NCI-H128 (cell line): ENCODE measurements around the gene GNS.

Experiments used
- DNase-seq: peaks from one replicate; lab custom pipeline; 2025; ENCODE audit not compliant: unreplicated experiment; lab: John Stamatoyannopoulos, UW

GNS gene

GRCh38 chr12:64737539-64737938, 21.7 kb downstream of the GNS start:
- DNase-seq, result no peak

DNA sequence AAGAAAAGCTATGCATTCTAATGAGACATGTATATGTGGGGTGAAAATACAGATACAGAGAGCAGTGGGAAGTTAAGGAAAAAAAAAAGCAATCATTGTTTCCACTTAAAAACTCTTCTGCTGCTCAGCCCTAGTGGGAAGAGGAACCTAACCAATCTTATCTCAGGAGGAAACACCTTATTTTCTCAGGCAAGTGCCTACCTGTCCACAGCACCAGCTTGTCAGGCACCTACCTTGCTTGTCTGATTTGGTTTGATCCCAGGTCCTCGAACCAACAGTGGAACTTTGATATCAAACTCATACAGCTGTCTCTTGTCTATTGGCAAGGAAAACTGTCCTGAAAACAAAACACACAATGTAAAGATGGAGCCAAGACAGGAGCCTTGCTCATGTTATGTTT, 22.4 kb downstream of the GNS start:
- DNase-seq, result no peak

DNA sequence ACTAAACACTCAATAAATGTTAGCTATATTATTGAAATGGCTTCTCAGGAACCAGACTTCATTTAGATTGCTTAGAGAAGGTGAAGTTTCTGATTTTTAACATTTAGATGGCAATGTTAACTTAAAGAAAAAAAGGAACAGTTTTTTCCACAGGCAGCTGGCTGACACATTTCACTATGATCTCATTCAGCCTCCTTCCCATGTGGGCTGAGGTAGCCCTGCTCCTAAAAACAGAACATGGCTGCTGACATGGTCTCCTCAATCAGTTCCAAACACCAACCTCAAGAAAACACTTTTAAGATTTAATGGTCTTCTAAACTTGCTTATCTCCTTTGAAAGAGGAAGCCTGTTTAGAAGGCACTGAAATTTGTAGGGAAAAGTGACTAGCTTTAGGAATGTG, 23.8 kb downstream of the GNS start:
- DNase-seq, result no peak

- DNase-seq, result peak; percentile 47
Observed at GRCh38 chr12:64733857-64734256, 25.3 kb downstream of the GNS start.

- no peak for DNase-seq
Observed at GRCh38 chr12:64731683-64732082, 27.5 kb downstream of the GNS start.

DNA sequence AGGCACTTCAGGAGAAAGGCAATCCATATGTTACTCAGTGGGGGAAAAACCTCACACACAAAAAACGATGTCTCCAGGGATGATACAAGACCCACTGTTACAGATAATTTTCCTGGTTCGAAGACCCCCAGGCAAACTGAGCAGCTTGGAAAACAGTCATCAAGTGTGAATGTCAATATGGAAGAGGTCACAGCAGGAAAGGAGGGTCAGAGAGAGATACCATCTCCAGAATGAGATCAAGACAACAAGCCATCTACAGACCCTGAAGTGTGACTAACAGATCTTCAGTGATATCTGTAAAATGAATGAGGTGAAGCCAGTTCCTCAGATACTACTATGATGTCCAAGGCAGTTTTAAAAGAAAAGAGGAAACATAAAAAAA, 28.6 kb downstream of the GNS start:
- peak; percentile 22 for DNase-seq

GRCh38 chr12:64729909-64730587, 29.2 kb downstream of the GNS start:
- no peak for DNase-seq

- no peak for DNase-seq
Observed at GRCh38 chr12:64724201-64724745, 34.9 kb downstream of the GNS start.

DNA sequence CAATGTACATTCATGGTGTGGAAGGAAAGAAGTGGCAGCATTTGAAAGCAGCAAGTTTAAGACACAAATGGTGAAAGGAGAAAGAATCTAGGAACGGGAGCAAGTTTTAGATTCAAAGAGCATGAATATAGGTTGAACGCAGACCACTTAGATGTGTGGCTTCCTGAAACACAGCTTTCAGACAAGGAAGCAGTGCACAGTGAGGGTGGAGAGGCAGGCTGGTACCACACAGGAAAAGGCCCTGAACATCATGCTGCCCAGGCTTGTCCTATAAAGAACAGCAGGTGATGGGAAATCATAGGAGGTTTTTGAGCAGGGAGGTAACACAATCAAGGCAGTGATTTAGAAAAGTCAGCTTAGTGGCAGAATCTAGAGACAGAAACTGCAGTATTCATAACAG, 35.6 kb downstream of the GNS start:
- no peak for DNase-seq

- no peak for DNase-seq
Observed at GRCh38 chr12:64722835-64723234, 36.4 kb downstream of the GNS start.

GRCh38 chr12:64720884-64721283, 38.3 kb downstream of the GNS start:
- DNase-seq, result no peak

DNA sequence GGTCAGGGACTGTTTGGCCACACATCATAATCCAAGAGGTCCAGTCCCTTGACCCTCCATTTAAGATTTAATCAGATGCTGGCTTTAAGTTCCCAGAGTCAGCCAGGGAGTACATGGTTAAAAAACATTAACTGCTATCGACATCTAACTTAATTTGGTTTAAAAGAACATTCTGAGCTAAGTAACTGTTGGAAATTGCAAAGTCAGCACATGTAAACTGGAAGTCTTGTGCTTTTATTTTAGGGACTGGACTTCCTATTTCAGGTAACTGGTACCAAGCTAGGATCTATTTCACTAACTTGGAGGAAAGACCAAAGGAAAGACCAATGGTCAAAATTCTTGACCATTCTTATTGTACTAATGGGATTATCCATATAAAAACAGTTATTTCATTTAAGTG, 40.6 kb downstream of the GNS start:
- DNase-seq, result no peak

DNA sequence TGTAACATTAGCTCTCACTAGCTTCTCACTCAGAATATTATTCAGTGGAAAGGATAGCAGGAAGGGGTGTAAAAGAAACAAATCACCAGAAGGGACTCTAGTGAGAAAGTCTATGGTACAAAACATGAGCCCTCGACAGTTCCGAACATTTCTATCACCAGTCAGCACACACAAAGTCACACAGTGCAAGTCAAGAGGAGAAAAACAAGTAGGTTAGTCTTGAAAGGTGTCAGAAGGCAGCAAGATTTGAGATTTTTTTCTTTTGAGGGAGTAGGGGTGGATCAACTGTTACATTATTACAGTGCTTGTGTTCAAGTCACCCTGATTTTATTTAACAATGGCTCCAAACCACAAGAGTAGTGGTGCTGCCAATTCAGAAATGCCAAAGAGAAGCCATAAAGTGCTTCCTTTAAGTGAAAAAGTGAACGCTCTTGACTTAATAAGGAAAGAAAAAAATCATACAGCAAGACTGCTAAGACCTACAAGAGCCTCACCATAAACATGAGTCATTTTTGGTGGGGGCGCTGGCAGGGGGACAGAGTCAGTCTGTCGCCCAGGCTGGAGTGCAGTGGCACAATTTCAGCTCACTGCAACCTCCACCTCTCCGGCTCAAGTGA, 42.3 kb downstream of the GNS start:
- DNase-seq, result no peak

- no peak for DNase-seq
Observed at GRCh38 chr12:64716371-64716770, 42.8 kb downstream of the GNS start.

GRCh38 chr12:64714551-64714968, 44.6 kb downstream of the GNS start:
- DNase-seq, result no peak

- no peak for DNase-seq
Observed at GRCh38 chr12:64713376-64713775, 45.8 kb downstream of the GNS start.

GRCh38 chr12:64709429-64709828, 49.8 kb downstream of the GNS start:
- DNase-seq, result no peak

DNA sequence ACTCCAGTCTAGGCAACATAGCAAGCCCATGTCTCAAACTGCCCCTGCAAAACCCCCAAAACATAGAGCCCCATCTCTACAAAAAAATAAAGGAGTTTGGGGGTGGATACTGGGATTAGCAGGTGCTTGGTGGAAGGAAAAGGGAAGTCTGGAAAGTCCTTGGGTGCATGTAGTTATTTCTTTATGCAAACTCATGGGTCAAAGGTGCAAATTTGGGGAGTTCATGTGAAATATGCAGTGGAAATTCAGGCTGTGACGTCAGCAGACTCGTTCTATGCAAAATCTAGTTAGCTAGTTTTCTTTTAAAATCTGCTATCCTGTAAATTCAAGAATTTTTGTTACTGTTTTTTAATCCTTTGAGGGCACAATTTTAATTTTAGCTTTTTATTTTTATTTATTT, 51.3 kb downstream of the GNS start:
- DNase-seq, result no peak

- no peak for DNase-seq
Observed at GRCh38 chr12:64707362-64707761, 51.8 kb downstream of the GNS start.

- DNase-seq, result no peak
Observed at GRCh38 chr12:64706857-64707256, 52.3 kb downstream of the GNS start.

DNA sequence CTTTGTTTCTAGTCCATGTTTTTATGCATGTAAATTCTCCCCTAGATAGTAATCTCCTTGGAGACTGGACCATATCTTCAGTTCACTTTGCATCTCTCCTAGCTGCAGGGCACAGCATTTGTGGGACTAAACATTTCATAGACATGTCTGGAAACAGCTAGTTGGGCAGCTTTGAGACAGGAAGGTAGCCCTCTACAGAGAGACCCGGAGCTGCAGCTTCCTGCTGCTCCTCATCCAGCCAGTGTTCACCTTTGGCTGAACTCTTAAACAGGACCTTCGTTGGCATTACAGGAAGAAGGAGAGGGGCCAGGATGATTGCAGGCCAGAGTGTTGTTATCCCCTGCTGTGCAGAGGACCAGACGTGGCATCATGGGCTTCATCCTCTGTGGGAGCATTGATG, 52.9 kb downstream of the GNS start:
- DNase-seq, result no peak

DNA sequence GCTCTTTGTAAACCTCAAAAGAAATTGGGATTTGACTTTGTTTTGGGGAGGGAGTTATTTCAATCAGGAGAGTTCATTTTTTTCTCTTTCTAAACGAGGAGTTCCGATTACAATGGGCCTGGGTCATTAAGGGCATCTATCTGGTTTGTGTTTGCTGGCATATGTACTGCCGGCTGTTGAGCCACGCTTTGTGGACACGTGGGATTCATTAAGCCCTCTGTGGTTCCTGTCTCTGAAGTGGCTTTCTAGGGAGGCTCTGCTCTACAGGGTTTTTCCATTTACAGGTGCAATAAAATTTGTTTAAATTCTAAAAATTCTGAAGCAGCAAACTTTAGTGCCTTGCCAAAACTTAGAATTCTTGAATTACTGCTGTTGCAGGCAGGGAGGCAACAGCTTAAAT, 57.9 kb downstream of the GNS start:
- DNase-seq, result no peak

DNA sequence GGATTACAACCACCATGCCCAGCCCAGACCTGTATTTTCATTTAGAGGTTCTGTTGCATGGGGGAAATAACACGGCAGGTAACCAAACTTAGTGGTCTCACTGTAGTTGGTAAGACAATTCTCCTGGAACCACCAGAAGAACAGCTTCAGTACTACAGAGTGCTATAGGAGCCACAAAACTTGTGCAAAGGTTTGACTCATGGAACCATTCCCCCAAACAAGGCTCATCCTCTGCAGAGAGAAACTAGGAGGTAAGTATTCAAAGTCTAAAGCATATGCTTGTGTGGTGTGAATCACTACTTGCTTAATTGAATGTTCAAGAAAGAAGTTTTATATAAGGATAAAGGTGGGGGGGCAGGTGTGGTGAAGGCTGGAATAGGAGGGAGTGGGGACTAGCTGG, 58.7 kb downstream of the GNS start:
- no peak for DNase-seq
